Astrocyte (in vitro differentiated cells and primary cell): ENCODE measurements around the gene EIF4B. TPM values are rescaled to one million over a fixed set of nuclear protein-coding genes. Genes with fewer than 3 reads are reported as not detected.

ENCODE experiments used
- DNase-seq: peaks from one replicate; pipeline ENCODE4 v3.0.0-alpha.2; 2010; ENCODE audit warnings: low read depth
- FAIRE-seq: peaks from 2 replicates; lab custom pipeline; 2011; peaks lifted over from hg19 to GRCh38; lab: Jason Lieb, UNC
- H2AFZ ChIP-seq: 2 replicates; pipeline ENCODE4 v1.6.0; 2012; ENCODE audit warnings: low read depth, low read length, inconsistent platforms
- H3K27ac ChIP-seq: 2 replicates; pipeline ENCODE4 v1.5.1; 2011; ENCODE audit warnings: low read depth, low read length, inconsistent platforms
- H3K27me3 ChIP-seq: 2 replicates; pipeline ENCODE4 v1.6.0; 2011; ENCODE audit warnings: low read length, inconsistent platforms; ENCODE audit not compliant: insufficient read depth
- H3K36me3 ChIP-seq: 2 replicates; pipeline ENCODE4 v1.5.1; 2011; ENCODE audit warnings: low read length, inconsistent platforms; ENCODE audit not compliant: insufficient read depth
- H3K4me1 ChIP-seq: 2 replicates; pipeline ENCODE4 v1.5.1; 2011; ENCODE audit warnings: low read length, inconsistent platforms; ENCODE audit not compliant: insufficient read depth
- H3K4me2 ChIP-seq: 2 replicates; pipeline ENCODE4 v1.6.0; 2012; ENCODE audit warnings: low read length, inconsistent platforms
- H3K4me3 ChIP-seq: 2 replicates; pipeline ENCODE4 v1.5.1; 2011; ENCODE audit warnings: low read depth, mild to moderate bottlenecking, low read length, inconsistent platforms; ENCODE audit not compliant: insufficient read depth
- H3K79me2 ChIP-seq: 2 replicates; pipeline ENCODE4 v1.6.0; 2012; ENCODE audit warnings: mild to moderate bottlenecking, low read length, inconsistent platforms; ENCODE audit not compliant: insufficient read depth
- H3K9ac ChIP-seq: 2 replicates; pipeline ENCODE4 v1.6.0; 2012; ENCODE audit warnings: mild to moderate bottlenecking, low read length, inconsistent platforms
- H3K9me3 ChIP-seq: 2 replicates; pipeline ENCODE4 v1.5.1; 2012; ENCODE audit warnings: low read depth, mild to moderate bottlenecking, low read length, inconsistent platforms; ENCODE audit not compliant: insufficient read depth
- H4K20me1 ChIP-seq: 2 replicates; pipeline ENCODE4 v1.6.0; 2012; ENCODE audit warnings: low read length, inconsistent platforms; ENCODE audit not compliant: insufficient read depth
- H3K27ac Mint-ChIP-seq: one replicate; pipeline ENCODE4 v1.8.0; 2021; ENCODE audit warnings: mild to moderate bottlenecking, mixed read lengths; ENCODE audit not compliant: unreplicated experiment
- H3K27me3 Mint-ChIP-seq: one replicate; pipeline ENCODE4 v1.8.0; 2021; ENCODE audit warnings: low read depth, mixed read lengths; ENCODE audit not compliant: unreplicated experiment
- H3K36me3 Mint-ChIP-seq: one replicate; pipeline ENCODE4 v1.8.0; 2021; ENCODE audit warnings: low read depth, mixed read lengths; ENCODE audit not compliant: unreplicated experiment
- H3K4me1 Mint-ChIP-seq: one replicate; pipeline ENCODE4 v1.8.0; 2021; ENCODE audit warnings: low read depth, mixed read lengths; ENCODE audit not compliant: unreplicated experiment
- H3K4me3 Mint-ChIP-seq: one replicate; pipeline ENCODE4 v1.8.0; 2021; ENCODE audit warnings: mild to moderate bottlenecking, moderate library complexity, mixed read lengths; ENCODE audit not compliant: unreplicated experiment
- H3K9me3 Mint-ChIP-seq: one replicate; pipeline ENCODE4 v1.8.0; 2021; ENCODE audit warnings: mild to moderate bottlenecking, mixed read lengths; ENCODE audit not compliant: unreplicated experiment
- EZH2 ChIP-seq: IDR thresholded peaks from 2 replicates; pipeline ENCODE4 v1.6.1; 2012; ENCODE audit warnings: mild to moderate bottlenecking, low read length, inconsistent platforms; ENCODE audit not compliant: insufficient read depth
- total RNA-seq: library from RNA; stranded (reverse); gene quantifications from 2 replicates; pipeline ENCODE4 v1.2.1, GENCODE V29; 2021
- TF ChIP-seq, protein P1 (sequence below): IDR thresholded peaks from 2 replicates; pipeline ENCODE4 v1.5.1; 2011; ENCODE audit warnings: low read depth, mild to moderate bottlenecking, inconsistent platforms, low read length, moderate library complexity; ENCODE audit not compliant: insufficient read depth

The EIF4B gene
- total RNA-seq, 1 donor from 2014 or later = 242 TPM

DNA sequence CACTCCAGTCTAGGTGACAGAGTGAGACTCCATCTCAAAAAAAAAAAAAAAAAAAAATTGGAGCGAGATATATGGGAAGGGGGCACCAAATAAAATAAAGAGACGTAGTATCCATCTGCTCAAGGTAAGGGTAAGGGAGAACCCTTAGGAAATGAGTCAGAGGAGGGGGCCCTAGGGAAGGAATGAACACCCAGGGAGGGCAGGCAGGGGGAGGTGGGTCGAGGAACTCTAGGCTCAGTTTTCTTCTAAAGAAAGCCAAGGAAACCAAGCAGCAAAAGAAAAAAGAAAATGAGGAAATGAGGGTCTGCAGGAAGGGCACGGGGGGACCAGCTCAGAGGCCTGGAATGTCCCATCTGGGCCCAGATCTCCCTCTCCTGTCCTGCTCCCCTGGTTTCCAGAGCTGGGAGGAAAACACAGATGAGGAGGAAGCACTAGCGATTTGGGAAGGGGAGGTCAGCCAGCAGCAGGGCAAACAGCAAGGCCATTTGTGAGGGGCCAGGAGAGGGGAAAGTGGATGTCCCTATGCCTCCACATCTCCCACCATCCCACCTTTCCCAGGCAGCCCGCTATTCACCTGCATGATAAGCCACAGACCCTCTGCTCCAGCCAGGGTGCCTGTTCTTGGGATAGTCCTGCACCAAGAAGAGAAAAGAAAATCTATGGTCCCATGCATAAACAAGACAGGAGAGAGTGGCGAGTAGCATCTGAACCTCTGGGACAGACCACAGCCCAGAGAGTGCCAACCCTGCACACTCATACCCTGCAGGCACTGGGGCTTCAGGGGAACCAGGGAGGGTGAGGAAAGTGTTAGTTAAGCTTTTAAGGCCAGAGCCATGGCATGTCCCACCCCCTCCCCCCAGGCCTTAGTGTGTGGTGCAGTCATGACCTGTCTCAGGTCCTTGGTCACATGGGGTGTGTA lies 61.1 kb downstream of the EIF4B start:
- Histone ChIP-seq H3K9me3 (no peaks in the 10 kb centered on the region), H3K27me3 (no peaks in the 10 kb centered on the region), H3K36me3 (peaks cover 7% of the 10 kb centered on the region), H3K27ac (no peak overlapping the region), H3K4me2 (peak overlapping the region; percentile 43), H3K4me3 (no peak overlapping the region), H4K20me1 (peaks cover 18% of the 10 kb centered on the region), H3K4me1 (peaks cover 57% of the 10 kb centered on the region), H3K9ac (peak overlapping the region; percentile 13), H3K79me2 (peaks cover 5% of the 10 kb centered on the region), H2AFZ (no peak overlapping the region)
- TF ChIP-seq EZH2 = no peak
- TF ChIP-seq, protein P1, sequence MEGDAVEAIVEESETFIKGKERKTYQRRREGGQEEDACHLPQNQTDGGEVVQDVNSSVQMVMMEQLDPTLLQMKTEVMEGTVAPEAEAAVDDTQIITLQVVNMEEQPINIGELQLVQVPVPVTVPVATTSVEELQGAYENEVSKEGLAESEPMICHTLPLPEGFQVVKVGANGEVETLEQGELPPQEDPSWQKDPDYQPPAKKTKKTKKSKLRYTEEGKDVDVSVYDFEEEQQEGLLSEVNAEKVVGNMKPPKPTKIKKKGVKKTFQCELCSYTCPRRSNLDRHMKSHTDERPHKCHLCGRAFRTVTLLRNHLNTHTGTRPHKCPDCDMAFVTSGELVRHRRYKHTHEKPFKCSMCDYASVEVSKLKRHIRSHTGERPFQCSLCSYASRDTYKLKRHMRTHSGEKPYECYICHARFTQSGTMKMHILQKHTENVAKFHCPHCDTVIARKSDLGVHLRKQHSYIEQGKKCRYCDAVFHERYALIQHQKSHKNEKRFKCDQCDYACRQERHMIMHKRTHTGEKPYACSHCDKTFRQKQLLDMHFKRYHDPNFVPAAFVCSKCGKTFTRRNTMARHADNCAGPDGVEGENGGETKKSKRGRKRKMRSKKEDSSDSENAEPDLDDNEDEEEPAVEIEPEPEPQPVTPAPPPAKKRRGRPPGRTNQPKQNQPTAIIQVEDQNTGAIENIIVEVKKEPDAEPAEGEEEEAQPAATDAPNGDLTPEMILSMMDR = no peak
- no peak for FAIRE-seq
- Mint-ChIP-seq H3K27me3 (no peaks in the 10 kb centered on the region), H3K36me3 (peaks cover 39% of the 10 kb centered on the region), H3K4me3 (no peak overlapping the region), H3K4me1 (peaks cover 32% of the 10 kb centered on the region), H3K9me3 (no peaks in the 10 kb centered on the region), H3K27ac (peak overlapping the region; percentile 75)
- no peak for DNase-seq

DNA sequence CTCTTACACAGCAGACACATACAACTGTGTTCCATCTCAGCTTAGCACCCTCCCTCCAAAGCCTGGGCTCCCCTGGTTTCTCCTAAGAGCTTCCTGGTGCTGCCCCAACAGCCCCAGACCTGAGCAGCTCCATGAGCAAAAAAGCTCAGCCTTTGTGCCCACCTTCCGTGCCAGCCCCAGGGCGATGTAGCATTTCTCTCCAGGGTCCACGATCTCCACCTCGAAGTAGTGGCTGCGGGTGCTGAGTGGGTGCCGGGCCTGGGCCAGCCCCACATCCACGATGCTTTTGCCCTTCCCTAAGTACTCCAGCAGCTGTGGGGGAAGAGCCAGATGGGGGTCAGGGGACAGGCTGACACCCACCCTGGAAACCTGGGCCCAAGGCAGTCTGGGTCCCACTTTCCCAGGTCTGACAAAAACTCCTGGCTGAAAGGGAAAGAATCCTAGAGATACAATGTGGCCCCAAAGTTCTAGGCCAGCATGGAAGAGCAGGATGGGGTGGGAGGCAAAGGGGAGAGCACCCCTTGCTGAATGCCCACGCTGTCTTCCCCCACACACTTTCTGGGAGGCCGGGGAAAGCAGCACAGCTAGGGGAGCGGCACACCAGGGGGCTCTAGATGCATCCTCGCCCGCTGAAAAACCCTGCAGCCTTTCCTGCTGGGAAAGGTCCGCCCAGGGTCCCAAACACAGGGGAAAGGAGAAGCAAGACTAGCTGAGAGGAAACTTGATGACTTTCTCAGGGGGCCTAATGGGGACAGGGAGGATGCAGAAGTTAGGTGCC lies 61.9 kb downstream of the EIF4B start:
- Mint-ChIP-seq H3K4me1 (peaks cover 34% of the 10 kb centered on the region), H3K36me3 (peaks cover 45% of the 10 kb centered on the region), H3K4me3 (no peak overlapping the region), H3K27ac (no peak overlapping the region), H3K9me3 (no peaks in the 10 kb centered on the region), H3K27me3 (no peaks in the 10 kb centered on the region)
- Histone ChIP-seq H3K4me2 (no peak overlapping the region), H3K4me1 (peaks cover 59% of the 10 kb centered on the region), H3K79me2 (peaks cover 5% of the 10 kb centered on the region), H3K36me3 (peaks cover 7% of the 10 kb centered on the region), H4K20me1 (peaks cover 14% of the 10 kb centered on the region), H3K9ac (no peak overlapping the region), H3K9me3 (no peaks in the 10 kb centered on the region), H3K4me3 (no peak overlapping the region), H3K27ac (no peak overlapping the region), H2AFZ (no peak overlapping the region), H3K27me3 (no peaks in the 10 kb centered on the region)
- TF ChIP-seq, protein P1 = no peak
- TF ChIP-seq EZH2 = no peak
- FAIRE-seq = no peak
- no peak for DNase-seq
